K562 (cell line): Measurements from ENCODE around the gene DCST1. TPM values are rescaled to one million over a fixed set of nuclear protein-coding genes. Genes with fewer than 3 reads are reported as not detected.

Source experiments
- ATAC-seq: fragments of 200-7000 bp; cut with Tn5 transposase; 3 replicates; pipeline ENCODE4 v1.9.1; 2020; ENCODE audit warnings: moderate library complexity
- BruUV-seq: library from RNA; stranded (reverse); fragments of 400-500 nt; replicated peaks from 2 replicates; lab custom pipeline; 2021; lab: Mats Ljungman, UMichigan
- CTCF ChIA-PET: fragments of 300-600 bp; formaldehyde crosslinking; extraction: SDS; loops from one replicate; lab custom pipeline; 2021; ENCODE audit warnings: low intra/inter-chr PET ratio; lab: Yijun Ruan, JAX
- POLR2A ChIA-PET: fragments of 300-600, 350-650 bp; sonication (Branson Sonifier 250); formaldehyde crosslinking; extraction: SDS; loops from one replicate; lab custom pipeline; 2021; ENCODE audit warnings: antibody characterized with exemption, inconsistent platforms; lab: Yijun Ruan, JAX
- DNase-seq, 4 experiments: peaks; one replicate each; pipeline versions ENCODE4 v3.0.0 to v3.0.0-alpha.2; 2011 to 2018; ENCODE audit warnings: low spot score in 3 of 4, mixed read lengths in 3 of 4; ENCODE audit errors: extremely low read depth in 1 of 4
- FAIRE-seq: peaks from 2 replicates; lab custom pipeline; 2011; peaks lifted over from hg19 to GRCh38; lab: Jason Lieb, UNC
- H2AFZ ChIP-seq: 2 replicates; pipeline ENCODE4 v1.6.0; 2011; ENCODE audit warnings: low read depth, low read length, control low read depth, inconsistent platforms
- H3K27ac ChIP-seq: fragments of 200-600 bp; 3 replicates; pipeline ENCODE4 v1.8.0; 2011; ENCODE audit warnings: low read depth, mild to moderate bottlenecking, control low read depth, inconsistent platforms, low read length, moderate library complexity, mixed read lengths; ENCODE audit errors: extremely low read depth
- H3K27me3 ChIP-seq, 2 experiments: fragments of 300-600 bp in 1 of 2; 2 replicates in 1 of 2; 3 replicates in 1 of 2; pipeline versions ENCODE4 v1.6.0 to v1.8.0; 2011; ENCODE audit warnings: inconsistent platforms in 2 of 2, low read length in 2 of 2, mild to moderate bottlenecking in 1 of 2, mixed read lengths in 1 of 2, moderate library complexity in 1 of 2; ENCODE audit not compliant: control insufficient read depth in 2 of 2, insufficient read depth in 2 of 2
- H3K36me3 ChIP-seq: fragments of 300-600 bp; 3 replicates; pipeline ENCODE4 v1.8.0; 2011; ENCODE audit warnings: mild to moderate bottlenecking, low read length, inconsistent platforms; ENCODE audit not compliant: control insufficient read depth, insufficient read depth
- H3K4me1 ChIP-seq, 2 experiments: fragments of 200-600 bp in 1 of 2; replicated peaks in 1 of 2; 2 replicates in 1 of 2; 3 replicates in 1 of 2; pipeline versions ENCODE4 v1.5.1 to v1.8.0; 2011; ENCODE audit warnings: inconsistent platforms in 2 of 2, low read length in 2 of 2, mild to moderate bottlenecking in 1 of 2, mixed read lengths in 1 of 2, moderate library complexity in 1 of 2; ENCODE audit not compliant: control insufficient read depth in 2 of 2, insufficient read depth in 2 of 2
- H3K4me2 ChIP-seq: 2 replicates; pipeline ENCODE4 v1.6.1; 2011; ENCODE audit warnings: low read length, control low read depth, inconsistent platforms, mixed read lengths; ENCODE audit not compliant: insufficient read depth
- H3K4me3 ChIP-seq: fragments of 200-600 bp; sonication (generic), shearing (Covaris generic); 2 replicates; pipeline ENCODE4 v1.5.1; 2016; ENCODE audit warnings: control low read depth, inconsistent platforms
- H3K79me2 ChIP-seq: fragments of 200-600 bp; 3 replicates; pipeline ENCODE4 v1.8.0; 2011; ENCODE audit warnings: low read length, inconsistent platforms; ENCODE audit not compliant: control insufficient read depth, insufficient read depth
- H3K9ac ChIP-seq, 2 experiments: 2 replicates each; pipeline versions ENCODE4 v1.6.0 to v1.6.1; 2011; ENCODE audit warnings: low read depth in 2 of 2, low read length in 2 of 2, control low read depth in 1 of 2, inconsistent platforms in 1 of 2, mild to moderate bottlenecking in 1 of 2, mixed read lengths in 1 of 2; ENCODE audit not compliant: insufficient read depth in 1 of 2
- H3K9me1 ChIP-seq: one replicate; pipeline ENCODE4 v1.6.0; 2011; ENCODE audit warnings: inconsistent platforms, mild to moderate bottlenecking, low read length, moderate library complexity; ENCODE audit not compliant: control insufficient read depth, insufficient read depth
- H3K9me3 ChIP-seq: replicated peaks from 2 replicates; pipeline ENCODE4 v1.5.1; 2011; ENCODE audit warnings: low read depth, low read length, inconsistent platforms; ENCODE audit not compliant: control insufficient read depth, insufficient read depth
- H4K20me1 ChIP-seq: replicated peaks from 2 replicates; pipeline ENCODE4 v1.6.1; 2011; ENCODE audit warnings: low read length, inconsistent platforms, mixed read lengths; ENCODE audit not compliant: control insufficient read depth, insufficient read depth
- ATF2 ChIP-seq: sonication (generic); formaldehyde crosslinking; IDR thresholded peaks from 2 replicates; pipeline ENCODE4 v1.8.1; 2022; ENCODE audit warnings: missing genetic modification reagents
- IRF2 ChIP-seq: sonication (generic); formaldehyde crosslinking; IDR thresholded peaks from 2 replicates; pipeline ENCODE4 v1.8.1; 2022; ENCODE audit warnings: mild to moderate bottlenecking, missing genetic modification reagents
- POLR2G ChIP-seq: fragments of 200-400 bp; formaldehyde crosslinking; IDR thresholded peaks from 2 replicates; pipeline ENCODE4 v1.6.1; 2017; ENCODE audit warnings: low read depth, mild to moderate bottlenecking, antibody characterized with exemption, low read length, moderate library complexity
- ZNF436 ChIP-seq: fragments of 250-450, 450-650 bp; sonication (Bioruptor Pico); formaldehyde crosslinking; IDR thresholded peaks from 2 replicates; pipeline ENCODE4 v1.7.0; 2020; ENCODE audit warnings: mild to moderate bottlenecking
- WGBS: fragments of 100-300 bp; shearing (Covaris generic); methylation state at CpG from one replicate; pipeline ENCODE4 v1.1.6; 2016; ENCODE audit warnings: low coverage, mixed read lengths; ENCODE audit not compliant: insufficient coverage; ENCODE audit errors: missing lambda C conversion rate; 5-methylcytosine and 5-hydroxymethylcytosine counted together
- in situ Hi-C: fragments of 300-500 bp; cut with MboI; formaldehyde crosslinking; loops from 4 replicates; pipeline ENCODE4 v1.15.0; 2018; ENCODE audit warnings: inconsistent platforms, mixed read lengths
- intact Hi-C: fragments of 100-400 bp; cut with micrococcal nuclease; formaldehyde crosslinking; loops from 2 replicates; pipeline ENCODE4 v1.14.2; 2022
- polyA plus RNA-seq, 8 experiments: library from polyadenylated mRNA; depleted of rRNA in 4 of 8; stranded (reverse) in 5 of 8; unstranded in 3 of 8; fragments of >200 nt; fragmentation: Nextera tagmentation in 2 of 8; fragmentation: Illumina TruSeq in 1 of 8; extraction: Ambion mirVana in 2 of 8; extraction: Trizol in 1 of 8; gene quantifications; 2 replicates each; pipeline versions ENCODE4 v1.2.1 to v1.2.3, GENCODE V29; 2011 to 2014; ENCODE audit warnings: inconsistent platforms in 1 of 8, missing spikeins in 1 of 8
- total RNA-seq, 7 experiments: library from RNA; depleted of rRNA in 6 of 7; stranded (reverse); fragments of >200 nt in 6 of 7; fragmentation: Illumina TruSeq in 2 of 7; extraction: Trizol in 2 of 7; gene quantifications; 2 replicates each; pipeline versions ENCODE4 v1.2.1 to v1.2.3, GENCODE V29; 2011 to 2021; ENCODE audit warnings: low replicate concordance in 1 of 7

DCST1 gene
- total and polyA plus RNA-seq, 9 of the 15 experiments (the other 6 are each of a cell fraction or from before 2014, with no cell fraction given), result not detected

- H3K4me1 ChIP-seq, result peaks cover 20 to 45% of the 10 kb centered on the region in 2 experiments
- no TSS peak for BruUV-seq
- H3K36me3 ChIP-seq, result peaks cover 33% of the 10 kb centered on the region; the same call in 2 of the 3 replicates
- H3K79me2 ChIP-seq, result 0 out of 3 replicates have a peak, but pooled peaks cover under 1% of the 10 kb centered on the region
- no peak overlapping the region for H3K27ac ChIP-seq
- no peaks in the 10 kb centered on the region for H3K9me1 ChIP-seq
- ChIA-PET CTCF (no interaction called here), POLR2A (interaction anchor here (0.6 to 2.2 kb wide), 9 partner anchors 8 to 154 kb away, joined by 3 to 8 read pairs (median 3); partner anchors contain the start of genes DCST1, DCST2 and PBXIP1)
- H3K9me3 ChIP-seq, result no peaks in the 10 kb centered on the region
- H4K20me1 ChIP-seq, result no peaks in the 10 kb centered on the region
- intact Hi-C loops (no loop called here), in situ Hi-C loops (no loop called here)
- DNase-seq (no peak), FAIRE-seq (no peak), ATAC-seq (no peak)
- no peak overlapping the region for H3K4me2 ChIP-seq
- TF ChIP-seq ATF2 (CRISPR knock-in tag), result no peak
- no peak for TF ChIP-seq IRF2 (CRISPR knock-in tag)
- no peak for TF ChIP-seq ZNF436 (CRISPR knock-in tag)
- TF ChIP-seq POLR2G, result 0 out of 2 replicates have a peak, but pooled peaks have one; percentile 17
- peak overlapping the region in 1 of 2 experiments; percentile 51; a peak in 2 of 4 replicates for H3K9ac ChIP-seq
- WGBS, result 71% methylated on average over 11 of the region's 11 CpGs
- no peak overlapping the region for H3K4me3 ChIP-seq
- no peak overlapping the region for H2AFZ ChIP-seq
- H3K27me3 ChIP-seq, result no peaks in the 10 kb centered on the region
Measured at GRCh38 chr1:155019377-155020245, 14.0 kb upstream of the DCST1 start.
